ENCODE data around the gene ARFRP1.
A peak's percentile ranks its signal among the peaks of the same experiment; 100 is the strongest.
"Not testable (repeated sequence)": the region's sequence is repeated elsewhere in the genome, so short reads cannot be mapped to it uniquely, and the experiment has no call there.

ARFRP1 gene

GRCh38 chr20:63732118-63733095 lies 24.6 kb upstream of the ARFRP1 start:
- DNase-seq (ENCODE audit: low spot score): no peak

DNA sequence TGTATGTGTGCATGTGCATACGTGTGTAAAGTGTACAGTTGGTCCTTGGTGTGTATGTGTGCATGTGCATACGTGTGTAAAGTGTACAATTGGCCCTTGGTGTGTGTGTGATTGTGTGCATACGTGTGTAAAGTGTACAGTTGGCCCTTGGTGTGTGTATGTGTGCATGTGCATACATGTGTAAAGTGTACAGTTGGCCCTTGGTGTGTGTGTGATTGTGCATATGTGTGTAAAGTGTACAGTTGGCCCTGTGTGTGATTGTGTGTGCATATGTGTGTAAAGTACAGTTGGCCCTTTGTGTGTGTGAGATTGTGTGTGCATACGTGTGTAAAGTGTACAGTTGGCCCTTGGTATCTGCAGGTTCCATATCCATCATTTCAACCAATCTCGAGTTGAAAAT lies 23.6 kb upstream of the ARFRP1 start:
- no peak for DNase-seq (ENCODE audit: low spot score)

DNA sequence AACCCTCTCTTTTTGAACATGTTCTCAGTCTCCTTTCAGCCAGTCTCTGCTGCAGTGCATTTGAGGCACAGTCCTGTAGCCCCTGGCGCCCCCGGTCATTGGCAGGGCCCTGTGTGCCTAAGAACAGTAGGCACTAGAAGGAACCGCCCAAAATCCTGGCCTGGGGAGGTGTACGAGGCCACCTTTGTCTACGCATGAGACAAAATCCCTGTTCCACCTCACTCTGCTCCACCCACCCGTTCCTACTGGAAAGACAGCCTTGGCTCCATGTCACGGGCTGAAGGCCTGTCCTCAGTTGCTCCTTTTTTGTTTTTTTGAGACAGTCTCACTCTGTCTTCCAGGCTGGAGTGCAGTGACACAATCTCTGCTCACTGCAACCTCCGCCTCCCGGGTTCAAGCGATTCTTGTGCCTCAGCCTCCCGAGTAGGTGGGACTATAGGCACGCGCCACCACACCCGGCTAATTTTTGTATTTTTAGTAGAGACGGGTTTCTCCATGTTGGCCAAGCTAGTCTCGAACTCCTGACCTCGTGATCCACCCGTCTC lies 22.5 kb upstream of the ARFRP1 start:
- not testable (repeated sequence) for DNase-seq (ENCODE audit: low spot score)

- not testable (repeated sequence) for DNase-seq (ENCODE audit: low spot score)
These were observed 15.3 kb upstream of the ARFRP1 start for GRCh38 chr20:63722967-63723622.

DNA sequence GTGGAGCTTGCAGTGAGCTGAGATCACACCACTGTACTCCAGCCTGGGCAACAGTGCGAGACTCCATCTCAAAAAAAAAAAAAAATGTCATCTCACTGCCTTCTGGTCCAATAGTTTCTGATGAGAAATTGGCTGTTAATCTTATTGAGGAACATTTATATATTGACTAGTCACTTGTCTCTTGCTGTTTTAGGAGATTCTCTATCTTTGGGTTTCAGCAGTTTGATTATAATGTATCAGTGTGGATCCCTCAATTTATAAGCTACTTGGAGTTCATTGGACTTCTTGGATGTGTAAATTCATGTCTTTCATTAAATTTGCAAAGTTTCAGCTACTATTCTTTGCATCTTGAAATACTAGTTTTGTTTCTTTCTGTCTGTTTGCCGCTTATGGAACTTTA lies 11.2 kb upstream of the ARFRP1 start:
- no peak for DNase-seq (ENCODE audit: low spot score)

GRCh38 chr20:63714858-63715257 lies 7.1 kb upstream of the ARFRP1 start:
- DNase-seq (ENCODE audit: low spot score): no peak

DNA sequence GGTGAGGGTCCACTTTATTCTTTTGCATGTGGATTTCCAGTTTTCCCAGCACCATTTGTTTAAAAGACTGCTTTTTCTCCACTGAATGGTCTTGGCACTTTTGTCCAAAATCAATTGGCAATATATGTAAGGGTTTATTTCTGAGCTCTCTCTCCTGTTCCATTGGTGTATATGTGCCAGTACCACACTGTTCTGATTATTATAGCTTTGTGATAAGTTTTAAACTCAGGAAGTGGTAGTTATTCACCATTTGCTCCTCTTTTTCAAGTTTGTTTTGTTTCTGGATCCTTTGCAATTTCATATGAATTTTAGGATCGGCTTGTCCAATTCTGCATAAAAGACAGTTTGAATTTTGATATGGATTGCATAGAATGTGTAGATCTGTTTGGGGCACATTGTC lies 4.4 kb upstream of the ARFRP1 start:
- DNase-seq (ENCODE audit: low spot score): no peak

DNA sequence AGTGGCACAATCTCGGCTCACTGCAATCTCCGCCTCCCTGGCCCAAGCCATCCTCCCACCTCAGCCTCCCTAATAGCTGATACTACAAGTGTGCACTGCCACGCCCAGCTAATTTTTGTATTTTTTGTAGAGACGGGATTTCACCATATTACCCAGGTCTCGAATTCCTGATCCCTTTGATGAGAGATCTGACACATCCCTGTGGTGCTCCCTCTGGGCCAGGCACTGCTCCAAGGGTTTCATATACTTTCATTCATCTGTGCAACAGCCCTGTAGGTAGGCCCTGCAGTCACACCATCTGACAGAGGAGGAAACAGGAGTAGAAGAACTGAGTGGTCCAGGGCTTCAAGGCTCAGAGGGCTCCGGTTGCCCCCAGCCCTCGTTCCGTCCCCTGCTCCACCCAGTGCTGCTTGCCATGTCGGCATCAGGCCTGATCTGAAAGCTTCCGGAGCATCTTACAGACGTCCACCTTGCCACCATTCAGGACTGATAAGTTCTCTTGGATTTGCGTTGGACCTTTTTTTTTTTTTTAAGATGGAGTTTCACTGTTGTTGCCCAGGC lies 3.4 kb upstream of the ARFRP1 start:
- DNase-seq (ENCODE audit: low spot score): no peak

GRCh38 chr20:63709149-63709527 lies 1.4 kb upstream of the ARFRP1 start:
- DNase-seq (ENCODE audit: low spot score): no peak

DNA sequence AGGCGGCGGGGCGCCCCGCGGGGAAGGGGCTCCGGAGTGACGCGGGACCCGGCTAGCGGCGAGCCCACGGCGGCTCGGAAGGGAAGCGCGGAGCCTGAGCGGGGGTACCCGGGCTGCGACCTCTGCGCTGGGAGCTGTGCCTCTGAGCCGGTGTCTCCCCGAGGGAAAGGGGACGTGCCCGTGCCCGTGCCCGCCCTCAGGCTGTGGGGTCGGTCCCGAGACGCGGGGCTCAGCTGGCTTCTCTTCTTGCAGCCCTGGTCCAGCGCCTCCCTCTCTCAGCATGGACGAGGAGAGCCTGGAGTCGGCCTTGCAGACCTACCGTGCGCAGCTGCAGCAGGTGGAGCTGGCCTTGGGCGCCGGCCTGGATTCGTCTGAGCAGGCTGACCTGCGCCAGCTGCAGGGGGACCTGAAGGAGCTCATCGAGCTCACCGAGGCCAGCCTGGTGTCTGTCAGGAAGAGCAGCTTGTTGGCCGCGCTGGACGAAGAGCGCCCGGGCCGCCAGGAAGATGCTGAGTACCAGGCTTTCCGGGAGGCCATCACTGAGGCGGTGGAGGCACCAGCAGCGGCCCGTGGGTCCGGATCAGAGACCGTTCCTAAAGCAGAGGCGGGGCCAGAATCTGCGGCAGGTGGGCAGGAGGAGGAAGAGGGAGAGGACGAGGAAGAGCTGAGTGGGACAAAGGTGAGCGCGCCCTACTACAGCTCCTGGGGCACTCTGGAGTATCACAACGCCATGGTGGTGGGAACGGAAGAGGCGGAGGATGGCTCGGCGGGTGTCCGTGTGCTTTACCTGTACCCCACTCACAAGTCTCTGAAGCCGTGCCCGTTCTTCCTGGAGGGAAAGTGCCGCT lies 749 bp upstream of the ARFRP1 start:
- DNase-seq (ENCODE audit: low spot score): peak; percentile 24

- DNase-seq (ENCODE audit: low spot score): peak; percentile 77
These were observed 771 bp downstream of the ARFRP1 start for GRCh38 chr20:63706852-63707557.

GRCh38 chr20:63706027-63706695 lies 1.6 kb downstream of the ARFRP1 start:
- no peak for DNase-seq (ENCODE audit: low spot score)

DNA sequence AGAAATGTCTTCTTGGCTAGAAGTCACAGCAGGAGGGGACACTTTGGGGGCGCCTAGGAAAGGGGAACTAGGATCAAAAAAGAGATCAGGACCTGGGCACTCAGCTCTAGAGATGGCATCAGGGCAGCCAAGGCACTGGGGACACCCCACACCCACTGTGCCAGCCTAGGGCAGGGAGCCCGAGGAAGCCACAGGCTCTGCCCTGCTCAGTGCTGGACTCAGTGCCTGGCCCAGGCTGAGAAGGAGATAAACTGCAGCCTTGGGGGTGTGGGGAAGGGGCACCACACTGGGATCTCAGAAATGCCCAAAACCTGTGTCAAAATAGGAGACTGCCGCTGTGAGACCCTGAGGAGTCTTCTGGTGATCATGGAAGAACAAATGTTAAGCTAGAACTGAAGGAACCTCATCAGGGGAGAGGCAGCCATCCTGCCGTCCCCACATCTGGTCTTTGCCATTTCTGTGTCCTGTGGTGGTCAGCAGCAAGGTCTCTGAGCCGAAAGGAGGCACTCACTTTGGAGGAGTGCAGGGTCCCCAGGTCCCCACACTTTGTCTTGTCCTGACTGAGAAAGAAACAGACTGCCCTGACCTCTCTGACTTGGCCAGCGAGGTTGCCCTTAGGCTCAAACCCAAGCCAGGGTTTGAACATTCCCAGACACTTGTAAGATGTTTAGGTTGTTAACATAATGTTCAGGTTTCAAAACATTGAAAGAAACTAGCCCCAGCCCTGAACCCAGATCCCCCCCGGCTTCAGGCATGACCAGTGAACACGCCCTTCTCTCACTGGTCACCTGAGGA lies 2.3 kb downstream of the ARFRP1 start:
- DNase-seq (ENCODE audit: low spot score): no peak

DNA sequence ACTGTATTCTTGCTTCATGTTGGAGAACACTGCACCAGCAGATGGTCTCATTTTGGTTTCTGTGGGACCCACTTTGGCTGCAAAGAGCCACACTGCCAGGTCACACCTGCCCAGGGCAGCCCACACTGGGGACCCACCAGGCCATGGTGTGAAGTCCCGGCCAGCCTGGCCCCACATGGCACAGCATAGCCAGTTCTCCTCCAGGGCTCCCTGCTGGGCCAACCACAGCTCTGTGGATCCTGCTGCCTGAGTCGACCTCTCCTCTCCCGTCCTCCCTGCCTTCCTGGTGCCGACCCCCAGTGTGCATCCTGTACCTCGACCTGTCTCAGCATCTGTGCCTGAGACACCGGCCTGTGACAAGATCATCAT lies 3.0 kb downstream of the ARFRP1 start:
- no peak for DNase-seq (ENCODE audit: low spot score)

DNA sequence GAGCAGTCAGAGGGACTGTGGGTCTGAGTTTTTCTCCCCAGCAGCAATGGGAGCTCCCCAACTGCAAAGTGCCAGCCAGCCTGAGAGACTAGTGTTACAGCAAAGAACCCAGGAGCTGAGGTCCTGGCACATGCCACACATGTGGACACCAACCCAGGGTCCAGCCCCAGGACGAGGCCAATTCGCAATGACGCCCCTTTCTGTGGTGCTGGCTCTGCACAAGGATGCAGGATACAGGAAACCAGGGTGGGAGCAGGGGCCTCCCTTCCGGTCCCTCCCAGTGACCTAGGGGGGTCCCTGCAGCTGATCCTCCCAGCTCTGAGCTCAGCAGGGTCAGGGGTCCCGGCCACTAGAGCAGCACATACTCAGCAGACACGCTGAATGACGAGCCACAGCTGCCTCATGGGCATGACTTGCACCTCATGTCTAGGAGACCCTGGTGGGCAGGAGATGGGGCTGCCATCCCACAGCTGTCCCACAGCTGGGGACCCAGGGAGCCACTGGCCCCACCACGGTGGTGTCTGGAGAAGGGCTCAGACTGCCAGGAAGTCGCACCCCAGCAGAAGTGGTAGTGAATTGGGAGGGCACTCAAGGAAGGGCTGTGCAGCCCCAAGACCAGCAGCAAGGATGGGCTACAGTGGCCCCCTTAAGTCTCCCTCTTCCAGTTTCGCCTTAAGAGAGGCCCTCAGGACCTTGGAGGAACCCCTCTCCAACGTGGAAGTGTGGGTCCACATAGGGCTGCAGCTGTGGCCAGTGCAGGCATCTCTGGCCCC lies 3.6 kb downstream of the ARFRP1 start:
- no peak for DNase-seq (ENCODE audit: low spot score)

- no peak for DNase-seq (ENCODE audit: low spot score)
These were observed 4.3 kb downstream of the ARFRP1 start for GRCh38 chr20:63703471-63703975.

DNA sequence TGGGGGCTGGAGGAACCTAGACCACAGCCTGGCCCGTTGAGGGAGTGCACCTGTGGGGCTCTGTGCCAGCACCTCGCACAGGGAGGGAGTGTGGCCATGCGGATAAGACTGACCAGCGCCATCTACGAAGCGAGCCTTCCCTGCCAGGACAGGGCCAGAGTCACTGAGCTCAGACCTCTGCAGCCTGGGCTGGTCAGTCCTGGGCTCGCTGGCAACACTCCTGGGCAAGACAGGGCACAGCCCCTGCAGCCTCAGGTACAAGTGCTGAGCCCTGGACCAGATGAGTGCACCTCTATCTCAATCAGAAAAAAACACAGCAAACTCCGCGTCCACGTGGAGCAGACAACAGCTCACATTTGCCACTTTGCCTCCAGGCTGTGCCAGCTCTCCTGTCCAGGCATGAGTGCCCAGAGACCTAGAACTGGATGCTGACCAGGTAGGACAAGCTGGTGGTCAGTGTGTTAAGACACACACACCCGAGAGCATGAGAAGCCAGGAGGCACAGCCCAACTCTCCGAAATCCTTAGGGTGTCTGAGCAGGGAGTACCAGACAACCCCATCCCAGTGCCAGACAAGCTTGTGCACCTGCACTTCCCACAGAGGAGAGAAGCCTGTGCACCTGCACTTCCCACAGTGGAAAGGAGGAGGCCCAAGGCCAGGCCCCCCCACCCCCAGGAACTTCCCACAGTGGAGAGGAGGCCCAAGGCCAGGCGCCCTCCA lies 4.9 kb downstream of the ARFRP1 start:
- DNase-seq (ENCODE audit: low spot score): peak; percentile 6

DNA sequence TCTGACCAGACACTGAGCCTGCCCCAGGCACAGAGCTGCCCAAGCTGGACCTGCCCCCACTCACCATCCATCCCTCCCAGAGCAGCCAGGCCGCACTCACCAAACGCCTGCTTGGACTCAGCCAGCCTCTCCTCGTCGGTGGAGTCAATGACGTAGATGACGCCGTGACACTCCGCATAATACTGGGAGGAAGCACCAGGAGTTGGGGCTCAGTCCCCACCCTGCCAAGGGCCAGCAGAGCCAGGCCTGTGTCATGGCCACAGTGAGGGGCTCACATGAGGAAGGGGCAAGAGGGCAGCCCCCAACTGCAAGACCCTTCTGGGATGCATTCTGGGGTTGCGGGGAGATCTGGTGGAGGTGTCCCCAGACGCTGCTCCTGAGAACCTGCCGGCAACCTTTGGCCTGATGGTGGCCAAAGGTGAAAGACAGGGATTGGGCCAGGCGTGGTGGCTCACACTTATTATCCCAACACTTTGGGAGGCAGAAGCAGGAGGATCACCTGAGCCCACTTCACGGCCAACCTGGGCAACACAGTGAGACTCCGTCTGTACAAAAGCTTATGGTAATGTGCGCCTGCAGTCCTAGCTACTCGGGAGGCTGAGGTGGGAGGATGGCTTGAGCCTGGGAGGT lies 5.6 kb downstream of the ARFRP1 start:
- DNase-seq (ENCODE audit: low spot score): peak; percentile 8

All from AG08396 (cell line).